LNCAP (cell line): ENCODE measurements around the gene PCDH10.

ENCODE experiments used
- TF ChIP-seq, protein P1 (sequence below): fragments of 450-650 bp; IDR thresholded peaks from 2 replicates; pipeline ENCODE4 v1.5.1; 2017; ENCODE audit warnings: mild to moderate bottlenecking

PCDH10 gene, protein sequence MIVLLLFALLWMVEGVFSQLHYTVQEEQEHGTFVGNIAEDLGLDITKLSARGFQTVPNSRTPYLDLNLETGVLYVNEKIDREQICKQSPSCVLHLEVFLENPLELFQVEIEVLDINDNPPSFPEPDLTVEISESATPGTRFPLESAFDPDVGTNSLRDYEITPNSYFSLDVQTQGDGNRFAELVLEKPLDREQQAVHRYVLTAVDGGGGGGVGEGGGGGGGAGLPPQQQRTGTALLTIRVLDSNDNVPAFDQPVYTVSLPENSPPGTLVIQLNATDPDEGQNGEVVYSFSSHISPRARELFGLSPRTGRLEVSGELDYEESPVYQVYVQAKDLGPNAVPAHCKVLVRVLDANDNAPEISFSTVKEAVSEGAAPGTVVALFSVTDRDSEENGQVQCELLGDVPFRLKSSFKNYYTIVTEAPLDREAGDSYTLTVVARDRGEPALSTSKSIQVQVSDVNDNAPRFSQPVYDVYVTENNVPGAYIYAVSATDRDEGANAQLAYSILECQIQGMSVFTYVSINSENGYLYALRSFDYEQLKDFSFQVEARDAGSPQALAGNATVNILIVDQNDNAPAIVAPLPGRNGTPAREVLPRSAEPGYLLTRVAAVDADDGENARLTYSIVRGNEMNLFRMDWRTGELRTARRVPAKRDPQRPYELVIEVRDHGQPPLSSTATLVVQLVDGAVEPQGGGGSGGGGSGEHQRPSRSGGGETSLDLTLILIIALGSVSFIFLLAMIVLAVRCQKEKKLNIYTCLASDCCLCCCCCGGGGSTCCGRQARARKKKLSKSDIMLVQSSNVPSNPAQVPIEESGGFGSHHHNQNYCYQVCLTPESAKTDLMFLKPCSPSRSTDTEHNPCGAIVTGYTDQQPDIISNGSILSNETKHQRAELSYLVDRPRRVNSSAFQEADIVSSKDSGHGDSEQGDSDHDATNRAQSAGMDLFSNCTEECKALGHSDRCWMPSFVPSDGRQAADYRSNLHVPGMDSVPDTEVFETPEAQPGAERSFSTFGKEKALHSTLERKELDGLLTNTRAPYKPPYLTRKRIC

GRCh38 chr4:133148690-133149363 lies at the start of gene PCDH10:
PCDH10 (plus strand) TSS chr4:133149294; CDS start chr4:133150141, 847 bp downstream.
- TF ChIP-seq, protein P1, sequence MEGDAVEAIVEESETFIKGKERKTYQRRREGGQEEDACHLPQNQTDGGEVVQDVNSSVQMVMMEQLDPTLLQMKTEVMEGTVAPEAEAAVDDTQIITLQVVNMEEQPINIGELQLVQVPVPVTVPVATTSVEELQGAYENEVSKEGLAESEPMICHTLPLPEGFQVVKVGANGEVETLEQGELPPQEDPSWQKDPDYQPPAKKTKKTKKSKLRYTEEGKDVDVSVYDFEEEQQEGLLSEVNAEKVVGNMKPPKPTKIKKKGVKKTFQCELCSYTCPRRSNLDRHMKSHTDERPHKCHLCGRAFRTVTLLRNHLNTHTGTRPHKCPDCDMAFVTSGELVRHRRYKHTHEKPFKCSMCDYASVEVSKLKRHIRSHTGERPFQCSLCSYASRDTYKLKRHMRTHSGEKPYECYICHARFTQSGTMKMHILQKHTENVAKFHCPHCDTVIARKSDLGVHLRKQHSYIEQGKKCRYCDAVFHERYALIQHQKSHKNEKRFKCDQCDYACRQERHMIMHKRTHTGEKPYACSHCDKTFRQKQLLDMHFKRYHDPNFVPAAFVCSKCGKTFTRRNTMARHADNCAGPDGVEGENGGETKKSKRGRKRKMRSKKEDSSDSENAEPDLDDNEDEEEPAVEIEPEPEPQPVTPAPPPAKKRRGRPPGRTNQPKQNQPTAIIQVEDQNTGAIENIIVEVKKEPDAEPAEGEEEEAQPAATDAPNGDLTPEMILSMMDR, result no peak

DNA sequence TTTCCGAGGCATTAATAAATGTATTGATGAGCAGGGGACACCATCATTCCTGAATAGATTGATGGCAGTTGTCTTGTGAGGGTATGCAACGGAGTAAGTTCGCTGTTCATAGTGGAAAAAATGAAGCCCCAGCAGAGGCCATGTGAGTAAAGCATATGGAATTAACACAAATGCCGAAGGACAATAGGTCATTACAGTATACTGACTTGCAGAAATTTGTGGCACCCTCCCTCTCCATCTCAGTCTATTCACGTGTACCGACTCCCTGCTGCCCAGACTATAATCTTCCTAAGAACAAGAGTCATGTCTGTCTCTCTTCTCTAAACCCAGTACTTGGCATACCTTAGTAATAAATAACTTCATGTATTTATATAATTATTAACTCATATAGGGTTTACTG lies 47.1 kb upstream of the PCDH10 start:
- TF ChIP-seq, protein P1, result no peak

DNA sequence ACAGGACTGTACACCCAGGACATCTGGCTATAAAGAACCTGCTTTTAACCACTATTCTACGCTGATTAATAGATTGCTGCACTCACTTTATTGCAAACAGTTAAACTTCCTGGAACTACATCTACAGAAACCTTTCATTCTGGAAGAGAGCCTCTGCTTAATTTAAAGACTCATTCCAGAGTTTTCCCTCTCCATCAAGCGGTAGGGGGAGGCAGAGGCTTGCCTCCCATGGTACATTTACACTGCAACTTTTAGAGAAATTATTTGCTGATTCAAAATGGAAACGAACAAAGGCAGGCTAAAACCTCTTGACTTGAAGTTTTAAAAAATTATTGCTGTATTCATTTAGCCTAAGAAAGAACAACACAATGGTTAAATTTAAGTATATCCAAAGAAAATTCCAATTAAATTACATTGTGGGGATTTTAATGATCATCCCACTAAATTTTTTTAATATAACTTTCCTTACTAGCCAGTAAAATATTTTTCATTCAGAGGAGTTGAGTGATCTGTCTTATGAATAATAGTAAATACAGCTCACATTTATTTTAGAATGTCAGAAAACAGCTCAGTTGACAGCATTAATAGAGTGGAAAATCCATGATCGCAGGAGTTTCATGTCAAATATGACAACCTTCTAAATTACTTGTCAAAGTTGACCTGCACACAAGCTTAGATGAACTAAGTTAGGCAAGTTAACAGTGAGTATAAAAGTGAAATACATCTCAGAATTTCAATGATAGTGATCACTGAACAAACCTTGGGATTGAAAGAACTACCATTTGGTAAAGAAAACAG lies 46.3 kb upstream of the PCDH10 start:
- TF ChIP-seq, protein P1, result peak; percentile 9; the same call in 1 of the 2 replicates

DNA sequence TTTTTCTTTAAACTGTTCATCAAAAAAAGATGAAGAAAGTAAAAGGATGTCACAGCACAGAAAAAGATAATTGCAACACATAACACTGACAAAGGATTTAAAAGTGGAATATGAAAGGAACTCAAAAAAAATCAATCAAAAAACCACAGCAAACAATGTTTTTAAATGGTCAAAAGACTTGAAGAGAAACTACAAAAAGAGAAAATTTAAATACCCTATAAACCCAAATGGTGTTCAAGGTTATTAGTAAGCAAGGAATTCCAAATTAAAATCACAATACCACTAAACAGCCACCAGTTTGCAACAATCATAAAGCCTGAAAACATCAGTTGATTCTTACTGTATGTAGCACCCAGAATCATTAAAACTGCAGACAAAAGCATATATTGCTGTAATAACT lies 36.5 kb upstream of the PCDH10 start:
- TF ChIP-seq, protein P1, result no peak

GRCh38 chr4:133124746-133125145 lies 24.3 kb upstream of the PCDH10 start:
- TF ChIP-seq, protein P1, result no peak

GRCh38 chr4:133127500-133127899 lies 21.6 kb upstream of the PCDH10 start:
- TF ChIP-seq, protein P1, result no peak
